ENCODE results near the gene CALU. TPM values are rescaled to one million over a fixed set of nuclear protein-coding genes. Genes with fewer than 3 reads are reported as not detected.

The CALU gene
- total RNA-seq, 2 experiments from 2014 or later, result 42.2 to 44.5 TPM

DNA sequence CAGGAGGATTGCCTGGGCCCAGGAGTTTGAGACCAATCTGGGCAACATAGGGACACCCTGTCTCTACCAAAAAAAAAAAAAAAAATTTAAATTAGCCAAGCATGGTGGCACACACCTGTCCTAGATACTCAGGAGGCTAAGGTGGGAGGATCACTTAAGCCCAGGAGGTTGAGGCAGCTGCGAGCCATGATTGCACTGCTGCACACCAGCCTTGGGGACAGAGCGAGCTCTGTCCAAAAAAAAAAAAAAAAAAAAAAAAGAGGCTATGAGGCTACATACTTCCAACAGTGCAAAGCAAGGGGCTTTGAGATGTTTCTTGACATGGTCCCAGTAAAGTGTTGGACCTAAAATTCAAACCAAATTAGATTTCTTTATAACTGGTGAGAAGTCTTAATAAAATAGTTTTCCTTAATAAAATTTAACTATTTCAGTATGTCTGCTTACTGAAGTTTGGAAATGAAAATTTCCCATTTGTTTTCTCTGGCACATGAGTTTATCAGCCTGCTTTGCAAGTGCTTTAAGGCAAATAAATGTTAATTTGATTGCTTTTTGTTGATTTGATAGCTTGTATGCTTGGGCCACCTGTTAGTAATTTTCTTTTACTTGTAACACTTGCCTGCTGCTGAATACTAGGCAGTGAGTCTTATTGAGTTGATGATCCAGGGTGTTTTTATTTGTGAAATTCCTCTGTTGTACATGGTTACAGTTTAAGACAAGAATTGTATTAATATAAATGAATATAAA lies 16.1 kb downstream of the CALU start:
- H3K4me1 Mint-ChIP-seq, result peaks cover 10% of the 10 kb centered on the region
- DNase-seq, result no peak
- no peaks in the 10 kb centered on the region for H3K9me3 Mint-ChIP-seq
- H3K4me3 Mint-ChIP-seq, result no peak overlapping the region
- no peaks in the 10 kb centered on the region for H3K27me3 Mint-ChIP-seq
- no peak overlapping the region for H3K27ac Mint-ChIP-seq
- peaks cover 25% of the 10 kb centered on the region for H3K36me3 Mint-ChIP-seq

- Mint-ChIP-seq H3K27ac (no peak overlapping the region), H3K36me3 (peaks cover 25% of the 10 kb centered on the region), H3K4me3 (no peak overlapping the region), H3K4me1 (peaks cover 10% of the 10 kb centered on the region), H3K9me3 (no peaks in the 10 kb centered on the region), H3K27me3 (no peaks in the 10 kb centered on the region)
- DNase-seq, result no peak
Observed at GRCh38 chr7:128755819-128756476, 16.8 kb downstream of the CALU start.

- Mint-ChIP-seq H3K4me1 (peaks cover 10% of the 10 kb centered on the region), H3K4me3 (no peak overlapping the region), H3K27ac (peak overlapping the region; percentile 52), H3K9me3 (no peaks in the 10 kb centered on the region), H3K27me3 (no peaks in the 10 kb centered on the region), H3K36me3 (peaks cover 25% of the 10 kb centered on the region)
- no peak for DNase-seq
Observed at GRCh38 chr7:128757203-128757602, 18.0 kb downstream of the CALU start.

- Mint-ChIP-seq H3K27ac (no peak overlapping the region), H3K4me1 (peaks cover 10% of the 10 kb centered on the region), H3K9me3 (no peaks in the 10 kb centered on the region), H3K4me3 (no peak overlapping the region), H3K27me3 (no peaks in the 10 kb centered on the region), H3K36me3 (peaks cover 20% of the 10 kb centered on the region)
- DNase-seq, result no peak
Observed at GRCh38 chr7:128758553-128758952, 19.4 kb downstream of the CALU start.

GRCh38 chr7:128759242-128759641 lies 20.1 kb downstream of the CALU start:
- Mint-ChIP-seq H3K4me1 (peaks cover 10% of the 10 kb centered on the region), H3K27me3 (no peaks in the 10 kb centered on the region), H3K9me3 (no peaks in the 10 kb centered on the region), H3K36me3 (peaks cover 14% of the 10 kb centered on the region), H3K4me3 (no peak overlapping the region), H3K27ac (no peak overlapping the region)
- DNase-seq, result no peak

DNA sequence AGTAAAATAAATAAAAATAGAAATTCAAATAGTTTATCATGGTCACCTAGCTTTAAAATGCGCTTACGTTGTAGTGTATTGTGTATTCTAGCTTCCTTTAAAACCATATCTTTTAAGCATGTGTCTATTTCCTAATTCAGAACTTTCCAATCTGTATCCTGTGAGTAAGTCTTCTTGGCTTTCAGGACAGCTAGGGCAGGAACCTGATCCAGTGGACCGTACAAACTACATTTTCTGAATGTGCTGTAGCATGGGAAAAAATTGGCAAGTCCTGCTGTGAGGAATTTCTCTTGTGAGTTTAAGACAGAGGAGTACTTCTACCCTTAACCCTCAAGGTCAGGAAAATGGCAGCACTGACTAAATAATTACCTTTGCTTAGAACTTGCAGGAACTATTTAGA lies 24.4 kb downstream of the CALU start:
- Mint-ChIP-seq H3K4me1 (peaks cover 2% of the 10 kb centered on the region), H3K36me3 (peaks cover 11% of the 10 kb centered on the region), H3K9me3 (no peaks in the 10 kb centered on the region), H3K4me3 (no peak overlapping the region), H3K27me3 (no peaks in the 10 kb centered on the region), H3K27ac (no peak overlapping the region)
- DNase-seq, result no peak

DNA sequence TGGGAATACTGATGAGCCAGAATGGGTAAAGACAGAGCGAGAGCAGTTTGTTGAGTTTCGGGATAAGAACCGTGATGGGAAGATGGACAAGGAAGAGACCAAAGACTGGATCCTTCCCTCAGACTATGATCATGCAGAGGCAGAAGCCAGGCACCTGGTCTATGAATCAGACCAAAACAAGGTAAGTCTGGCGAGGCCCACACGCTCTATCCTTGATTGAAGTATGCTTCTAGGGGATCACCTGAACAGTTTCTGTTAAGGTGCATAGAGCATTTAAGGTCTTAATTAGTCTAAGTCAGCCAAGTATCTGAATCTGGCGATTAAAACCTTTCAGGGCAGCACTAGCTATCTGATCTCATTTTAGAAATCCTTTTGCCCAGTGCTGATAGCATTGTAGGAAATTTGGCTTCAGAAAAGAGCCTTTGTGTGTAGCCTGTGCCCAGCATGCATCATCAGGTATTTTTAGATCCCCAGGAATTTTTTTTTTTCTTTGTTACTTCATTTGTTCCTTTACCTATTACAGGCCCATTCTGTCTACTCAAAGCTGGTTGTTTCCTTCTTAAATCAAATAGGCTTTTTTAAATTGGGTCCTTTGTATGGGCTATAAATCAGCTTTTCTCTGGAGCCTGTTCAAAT lies 28.4 kb downstream of the CALU start:
- Mint-ChIP-seq H3K4me1 (no peaks in the 10 kb centered on the region), H3K9me3 (no peaks in the 10 kb centered on the region), H3K36me3 (peaks cover 28% of the 10 kb centered on the region), H3K27me3 (no peaks in the 10 kb centered on the region), H3K27ac (no peak overlapping the region), H3K4me3 (no peak overlapping the region)
- DNase-seq, result no peak

DNA sequence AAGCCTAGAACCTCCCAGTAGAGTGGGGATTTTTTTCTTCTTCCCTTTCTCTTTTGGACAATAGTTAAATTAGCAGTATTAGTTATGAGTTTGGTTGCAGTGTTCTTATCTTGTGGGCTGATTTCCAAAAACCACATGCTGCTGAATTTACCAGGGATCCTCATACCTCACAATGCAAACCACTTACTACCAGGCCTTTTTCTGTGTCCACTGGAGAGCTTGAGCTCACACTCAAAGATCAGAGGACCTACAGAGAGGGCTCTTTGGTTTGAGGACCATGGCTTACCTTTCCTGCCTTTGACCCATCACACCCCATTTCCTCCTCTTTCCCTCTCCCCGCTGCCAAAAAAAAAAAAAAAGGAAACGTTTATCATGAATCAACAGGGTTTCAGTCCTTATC lies 31.1 kb downstream of the CALU start:
- Mint-ChIP-seq H3K9me3 (no peaks in the 10 kb centered on the region), H3K36me3 (peaks cover 43% of the 10 kb centered on the region), H3K27ac (no peak overlapping the region), H3K4me3 (no peak overlapping the region), H3K4me1 (no peaks in the 10 kb centered on the region), H3K27me3 (no peaks in the 10 kb centered on the region)
- DNase-seq, result no peak

- no peak overlapping the region for H3K4me3 Mint-ChIP-seq
- peaks cover 4% of the 10 kb centered on the region for H3K27me3 Mint-ChIP-seq
- H3K27ac Mint-ChIP-seq, result no peak overlapping the region
- H3K4me1 Mint-ChIP-seq, result peaks cover 13% of the 10 kb centered on the region
- H3K9me3 Mint-ChIP-seq, result peaks cover 14% of the 10 kb centered on the region
- no peak for DNase-seq
- H3K36me3 Mint-ChIP-seq, result peaks cover 52% of the 10 kb centered on the region
Observed at GRCh38 chr7:128773604-128774003, 34.4 kb downstream of the CALU start.

DNA sequence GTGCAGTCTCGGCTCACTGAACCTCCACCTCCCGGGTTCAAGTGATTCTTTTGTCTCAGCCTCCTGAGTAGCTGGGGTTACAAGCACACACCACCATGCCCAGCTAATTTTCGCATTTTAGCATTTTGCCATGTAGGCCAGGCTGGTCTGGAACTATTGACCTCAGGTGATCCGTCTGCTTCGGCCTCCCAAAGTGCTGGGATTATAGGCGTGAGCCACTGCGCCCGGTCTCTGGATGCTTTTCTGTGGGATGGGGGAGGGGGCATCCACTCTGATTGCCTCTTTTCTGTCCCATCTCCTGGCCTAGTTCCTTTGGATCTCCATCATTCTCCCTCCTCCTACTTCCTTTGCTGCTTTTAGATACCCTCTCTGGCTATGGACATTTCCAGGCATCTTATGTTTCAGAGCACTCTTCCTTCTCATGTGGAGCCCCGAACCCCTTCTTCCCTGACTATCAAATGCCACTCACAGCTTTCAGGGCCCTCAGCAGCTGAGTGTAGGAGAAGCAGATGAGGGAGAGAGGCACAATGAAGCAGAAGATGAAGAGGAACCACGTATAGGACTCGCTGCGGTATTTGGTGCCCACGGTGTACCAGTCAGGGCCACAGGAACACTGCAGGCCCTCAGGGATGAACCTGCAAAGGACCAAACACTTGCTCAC lies 35.0 kb downstream of the CALU start:
- Mint-ChIP-seq H3K36me3 (peaks cover 49% of the 10 kb centered on the region), H3K27ac (no peak overlapping the region)

DNA sequence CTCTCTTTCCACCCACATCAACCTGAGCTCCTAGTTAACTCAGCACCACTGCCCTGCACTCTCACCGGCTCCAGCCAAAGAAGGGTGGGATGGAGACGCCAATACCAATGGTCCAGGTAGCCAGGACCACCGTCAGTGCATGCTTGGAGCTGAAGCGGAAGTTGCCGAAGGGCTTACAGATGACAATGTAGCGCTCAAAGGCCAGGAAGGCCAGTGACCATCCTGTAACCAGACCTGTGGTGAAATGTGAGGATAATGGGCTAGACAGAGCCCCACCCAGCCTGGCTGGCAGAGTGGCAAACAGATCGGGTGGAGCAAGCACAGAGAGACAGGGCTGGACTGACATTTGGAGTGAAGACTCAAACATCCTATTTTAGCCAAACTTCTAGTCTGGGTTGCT lies 35.8 kb downstream of the CALU start:
- no peak overlapping the region for H3K4me3 Mint-ChIP-seq
- H3K4me1 Mint-ChIP-seq, result peaks cover 13% of the 10 kb centered on the region
- no peak overlapping the region for H3K27ac Mint-ChIP-seq
- H3K9me3 Mint-ChIP-seq, result peaks cover 14% of the 10 kb centered on the region
- peaks cover 4% of the 10 kb centered on the region for H3K27me3 Mint-ChIP-seq
- peaks cover 44% of the 10 kb centered on the region for H3K36me3 Mint-ChIP-seq
- DNase-seq, result no peak

More for the DNA sequence above, 35.0 kb downstream of the CALU start:
- Mint-ChIP-seq H3K4me1 (peaks cover 13% of the 10 kb centered on the region), H3K4me3 (no peak overlapping the region), H3K9me3 (peaks cover 14% of the 10 kb centered on the region), H3K27me3 (peaks cover 4% of the 10 kb centered on the region)
- DNase-seq, result no peak

DNA sequence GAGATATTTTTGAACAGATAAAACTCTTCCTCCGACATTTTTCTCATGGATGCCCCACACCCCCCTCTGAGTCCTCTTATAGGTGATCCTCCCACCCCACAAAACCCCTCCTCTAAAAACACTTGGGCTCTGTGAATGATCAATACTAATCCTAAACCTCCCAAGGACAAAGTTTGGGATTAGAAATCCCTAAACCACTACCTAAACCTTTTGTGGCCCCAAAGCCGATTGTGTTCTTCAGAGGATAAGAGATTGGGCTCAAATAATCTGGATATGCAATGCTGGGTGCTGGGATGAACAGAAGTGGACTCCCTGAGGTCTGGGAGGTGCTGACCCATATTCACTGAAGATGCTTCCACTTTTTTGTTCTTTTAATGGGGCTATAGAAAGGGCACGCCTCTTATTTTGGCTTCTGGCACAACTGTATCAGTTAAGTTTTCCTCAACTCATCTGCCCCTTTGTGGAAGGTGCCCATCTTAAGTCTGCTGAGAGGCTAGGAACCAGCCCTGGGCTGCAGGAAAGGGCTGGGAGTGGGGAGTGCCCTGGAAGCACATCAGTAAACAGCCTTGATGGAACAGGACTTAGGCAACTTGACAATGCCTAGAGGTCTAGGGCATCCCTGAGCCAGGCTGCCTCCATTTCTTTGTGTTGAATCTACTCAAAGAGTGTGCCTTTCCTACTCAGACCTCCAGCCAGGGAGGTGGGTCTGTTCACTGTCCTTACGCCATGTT lies 36.8 kb downstream of the CALU start, which contains the start of gene OPN1SW:
OPN1SW (minus strand) TSS at position 51 of the 731 bp plus-strand sequence; CDS start at position 38, 13 bp downstream.
- DNase-seq, result no peak
- H3K27me3 Mint-ChIP-seq, result peaks cover 4% of the 10 kb centered on the region
- peaks cover 14% of the 10 kb centered on the region for H3K9me3 Mint-ChIP-seq
- no peak within 1 kb of the TSS for H3K27ac Mint-ChIP-seq
- no peak within 1 kb of the TSS for H3K4me3 Mint-ChIP-seq
- H3K36me3 Mint-ChIP-seq, result peaks cover 40% of the 10 kb centered on the region
- H3K4me1 Mint-ChIP-seq, result peaks cover 13% of the 10 kb centered on the region

GRCh38 chr7:128777156-128778123 lies 38.3 kb downstream of the CALU start:
- Mint-ChIP-seq H3K27ac (peak overlapping the region; percentile 55), H3K27me3 (peaks cover 4% of the 10 kb centered on the region), H3K4me1 (peaks cover 13% of the 10 kb centered on the region), H3K36me3 (peaks cover 36% of the 10 kb centered on the region), H3K4me3 (no peak overlapping the region), H3K9me3 (peaks cover 14% of the 10 kb centered on the region)
- DNase-seq, result no peak

DNA sequence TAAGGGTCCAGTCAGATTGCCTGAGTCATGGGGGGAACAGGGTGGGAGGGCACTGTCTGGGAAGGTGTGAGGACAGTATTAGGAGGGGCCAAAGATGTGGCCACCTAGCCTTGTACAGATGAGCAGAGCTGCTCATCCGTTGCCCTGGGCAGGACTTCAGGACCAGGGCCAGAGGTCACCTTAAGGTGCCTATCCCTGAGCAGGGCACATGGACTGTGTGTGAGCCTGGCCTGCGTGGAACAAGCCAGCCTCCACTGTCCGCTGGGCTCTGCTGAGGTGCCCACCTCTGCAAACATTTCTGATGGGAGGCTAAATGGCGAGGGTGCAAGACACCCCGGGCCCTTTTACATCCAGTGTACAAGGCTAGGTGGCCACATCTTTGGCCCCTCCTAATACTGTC lies 39.8 kb downstream of the CALU start:
- Mint-ChIP-seq H3K27ac (no peak overlapping the region), H3K27me3 (peaks cover 4% of the 10 kb centered on the region), H3K4me3 (no peak overlapping the region), H3K9me3 (peaks cover 14% of the 10 kb centered on the region), H3K36me3 (peaks cover 31% of the 10 kb centered on the region), H3K4me1 (peaks cover 13% of the 10 kb centered on the region)
- no peak for DNase-seq
